HL-60 (cell line): ENCODE measurements around the gene NFKBIB.

Source experiments
- CTCF ChIP-seq: IDR thresholded peaks from one replicate; pipeline ENCODE4 v1.5.1; 2011; ENCODE audit warnings: low read length, control low read depth, inconsistent platforms; ENCODE audit not compliant: insufficient read depth
- POLR2AphosphoS5 ChIP-seq: IDR thresholded peaks from 2 replicates; pipeline ENCODE4 v1.6.1; 2012; ENCODE audit warnings: low read depth

DNA sequence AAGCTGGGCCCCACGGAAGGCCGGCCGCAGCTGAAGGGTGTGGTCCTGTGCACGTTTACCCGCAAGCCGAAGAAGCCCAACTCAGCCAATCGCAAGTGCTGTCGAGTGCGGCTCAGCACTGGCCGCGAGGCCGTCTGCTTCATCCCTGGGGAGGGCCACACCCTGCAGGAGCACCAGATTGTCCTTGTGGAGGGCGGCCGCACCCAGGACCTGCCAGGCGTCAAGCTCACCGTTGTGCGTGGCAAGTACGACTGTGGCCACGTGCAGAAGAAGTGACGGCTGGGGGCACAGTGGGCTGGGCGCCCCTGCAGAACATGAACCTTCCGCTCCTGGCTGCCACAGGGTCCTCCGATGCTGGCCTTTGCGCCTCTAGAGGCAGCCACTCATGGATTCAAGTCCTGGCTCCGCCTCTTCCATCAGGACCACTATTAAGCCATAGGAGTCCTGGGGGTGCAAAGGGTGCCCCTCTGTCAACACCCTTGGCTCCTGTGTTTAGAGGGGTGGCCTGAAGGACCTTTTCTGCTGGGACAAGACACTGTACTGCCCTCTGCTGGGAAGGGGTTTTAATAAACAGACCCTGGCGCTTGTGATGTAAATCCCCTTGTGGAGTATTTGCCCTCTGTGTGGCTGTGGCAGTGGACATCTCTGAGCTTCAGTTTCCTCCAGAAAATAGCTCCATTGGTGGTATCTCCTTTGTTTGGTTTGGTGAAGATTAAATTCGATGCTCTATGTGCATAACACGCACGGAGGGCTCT lies 32.8 kb downstream of the NFKBIB start:
- TF ChIP-seq CTCF (no peak), POLR2AphosphoS5 (no peak)
